Ovary (tissue), 9 donors: ENCODE results near the gene SLC11A1. TPM values are rescaled to one million over a fixed set of nuclear protein-coding genes. Genes with fewer than 3 reads are reported as not detected.

Source experiments
- DNase-seq, 5 donors: peaks; one replicate each; pipeline ENCODE4 v3.0.0-alpha.2; 2019 to 2020
- H3K27ac ChIP-seq, 2 donors: fragments of 200-600 bp; one replicate each; pipeline versions ENCODE4 v1.5.1 to v1.8.0; 2019 to 2022
- H3K27me3 ChIP-seq: fragments of 200-600 bp; one replicate; pipeline ENCODE4 v1.8.0; 2022
- H3K36me3 ChIP-seq: fragments of 200-600 bp; sonication (generic); one replicate; pipeline ENCODE4 v1.5.1; 2019
- H3K4me1 ChIP-seq: one replicate; pipeline ENCODE4 v1.8.1; 2013; ENCODE audit warnings: mild to moderate bottlenecking, moderate library complexity; ENCODE audit not compliant: insufficient read depth
- H3K4me3 ChIP-seq: fragments of 200-600 bp; sonication (generic); one replicate; pipeline ENCODE4 v1.5.1; 2017
- H3K9me3 ChIP-seq, 2 donors: fragments of 200-600 bp in 1 of 2; sonication (generic) in 1 of 2; one replicate each; pipeline versions ENCODE4 v1.5.1 to v1.8.1; 2013 to 2019; ENCODE audit warnings: mild to moderate bottlenecking in 1 of 2, moderate library complexity in 1 of 2
- CTCF ChIP-seq, 3 donors: fragments of 450-650 bp in 2 of 3; fragments of 200-600 bp in 1 of 3; IDR thresholded peaks; one replicate each; pipeline versions ENCODE4 v1.5.1 to v1.8.0; 2016 to 2022; ENCODE audit warnings: antibody characterized with exemption in 3 of 3, mild to moderate bottlenecking in 1 of 3
- EP300 ChIP-seq: sonication (generic); formaldehyde crosslinking; IDR thresholded peaks from one replicate; pipeline ENCODE4 v1.6.1; 2017; ENCODE audit warnings: antibody characterized with exemption
- POLR2A ChIP-seq: fragments of 450-650 bp; IDR thresholded peaks from one replicate; pipeline ENCODE4 v1.6.1; 2017; ENCODE audit warnings: antibody characterized with exemption, mild to moderate bottlenecking, moderate library complexity
- WGBS, 3 donors: extraction: QIAGEN DNeasy Blood & Tissue Kit in 1 of 3; methylation state at CpG; one replicate each; pipeline versions ENCODE4 v1.1.5 to v1.1.7; 2013 to 2017; 5-methylcytosine and 5-hydroxymethylcytosine counted together
- intact Hi-C, 4 donors: fragments of 100-400 bp; cut with DNase I; formaldehyde crosslinking; loops; one replicate each; pipeline versions ENCODE4 v1.11.0 to v1.15.1; 2022 to 2023
- polyA plus RNA-seq, 2 donors: library from polyadenylated mRNA; stranded (reverse); fragments of 200-250 nt in 1 of 2; fragments of 350-450 nt in 1 of 2; fragmentation: Illumina TruSeq in 1 of 2; extraction: RNeasy Lipid Tissue Mini Kit (QIAGEN cat#74804) in 1 of 2; gene quantifications; one replicate each; pipeline ENCODE4 v1.2.3, GENCODE V29; 2013 to 2014
- total RNA-seq, 7 donors: library from RNA; depleted of rRNA in 2 of 7; stranded (reverse); fragments of >200 nt in 2 of 7; fragmentation: NEBNext Ultra II Directional in 3 of 7; extraction: Animal tissue kit (Norgen Biotek cat#: 25700) in 3 of 7; gene quantifications; one replicate each; pipeline versions ENCODE4 v1.1.0 to v1.2.4, GENCODE V29; 2016 to 2023
- donor health status: DM: no; HTN: no; CAD: no; lungs with moderate emphysema.
- donor health status: DM: no; HTN: no; CAD: no.
- donor health status: Bipolar disorder and iron deficiency.
- donor health status: DM: yes; HTN: yes; CAD: no.
- donor health status: DM: no; HTN: no; CAD: no.
- donor health status: DM: yes; HTN: yes; CAD: no.

Gene SLC11A1
- total and polyA plus RNA-seq, 9 donors, result 0.83 to 28.9 (median 5.4) TPM

- Histone ChIP-seq H3K9me3 (no peaks in the 10 kb centered on the region), H3K36me3 (no peaks in the 10 kb centered on the region), H3K4me3 (no peak overlapping the region), H3K27ac (no peak overlapping the region), H3K4me1 (no peaks in the 10 kb centered on the region), H3K27me3 (no peaks in the 10 kb centered on the region)
- no peak for TF ChIP-seq CTCF (IDR thresholded peaks at IDR 0.05)
- no peak for TF ChIP-seq POLR2A
- no peak for TF ChIP-seq EP300
- intact Hi-C loops, result no loop called here
- no peak for DNase-seq
- 93 to 96% (median 94%) methylated on average over 12 of the region's 12 CpGs for WGBS, 3 donors
Measured at GRCh38 chr2:218344090-218344754, 37.9 kb upstream of the SLC11A1 start.

- Histone ChIP-seq H3K4me3 (no peak overlapping the region), H3K27me3 (no peaks in the 10 kb centered on the region), H3K4me1 (no peaks in the 10 kb centered on the region), H3K9me3 (no peaks in the 10 kb centered on the region), H3K36me3 (no peaks in the 10 kb centered on the region), H3K27ac (no peak overlapping the region)
- 94 to 97% (median 95%) methylated on average over 20 to 22 of the region's 22 CpGs for WGBS, 3 donors
- no peak for TF ChIP-seq CTCF (IDR thresholded peaks at IDR 0.05)
- no peak for TF ChIP-seq EP300
- TF ChIP-seq POLR2A, result no peak
- DNase-seq, result no peak
- intact Hi-C loops, result no loop called here
Measured at GRCh38 chr2:218344755-218345417, 37.2 kb upstream of the SLC11A1 start.

GRCh38 chr2:218345491-218346236 lies 36.4 kb upstream of the SLC11A1 start:
- intact Hi-C loops, result no loop called here
- Histone ChIP-seq H3K36me3 (no peaks in the 10 kb centered on the region), H3K4me3 (no peak overlapping the region), H3K4me1 (no peaks in the 10 kb centered on the region), H3K27ac (no peak overlapping the region), H3K9me3 (no peaks in the 10 kb centered on the region), H3K27me3 (no peaks in the 10 kb centered on the region)
- TF ChIP-seq CTCF (IDR thresholded peaks at IDR 0.05), result no peak
- no peak for TF ChIP-seq POLR2A
- no peak for TF ChIP-seq EP300
- no peak for DNase-seq
- 74 to 76% (median 76%) methylated on average over 12 of the region's 12 CpGs for WGBS, 3 donors

GRCh38 chr2:218347172-218347571 lies 34.9 kb upstream of the SLC11A1 start:
- no peaks in the 10 kb centered on the region for H3K9me3 ChIP-seq
- intact Hi-C loops, result no loop called here
- H3K27me3 ChIP-seq, result no peaks in the 10 kb centered on the region
- no peak for TF ChIP-seq POLR2A
- TF ChIP-seq EP300, result no peak
- TF ChIP-seq CTCF (IDR thresholded peaks at IDR 0.05), result no peak
- WGBS, 3 donors, result 29 to 44% (median 42%) methylated on average over 5 of the region's 5 CpGs
- no peaks in the 10 kb centered on the region for H3K36me3 ChIP-seq
- DNase-seq, result no peak
- no peaks in the 10 kb centered on the region for H3K4me1 ChIP-seq
- no peak overlapping the region for H3K27ac ChIP-seq
- no peak overlapping the region for H3K4me3 ChIP-seq
